ENCODE data around the gene GUSB. TPM values are rescaled to one million over a fixed set of nuclear protein-coding genes. Genes with fewer than 3 reads are reported as not detected.
"Not testable (repeated sequence)": the region's sequence is repeated elsewhere in the genome, so short reads cannot be mapped to it uniquely, and the experiment has no call there.

Gene GUSB
- total RNA-seq, 1 donor from 2014 or later, result 15.8 TPM

DNA sequence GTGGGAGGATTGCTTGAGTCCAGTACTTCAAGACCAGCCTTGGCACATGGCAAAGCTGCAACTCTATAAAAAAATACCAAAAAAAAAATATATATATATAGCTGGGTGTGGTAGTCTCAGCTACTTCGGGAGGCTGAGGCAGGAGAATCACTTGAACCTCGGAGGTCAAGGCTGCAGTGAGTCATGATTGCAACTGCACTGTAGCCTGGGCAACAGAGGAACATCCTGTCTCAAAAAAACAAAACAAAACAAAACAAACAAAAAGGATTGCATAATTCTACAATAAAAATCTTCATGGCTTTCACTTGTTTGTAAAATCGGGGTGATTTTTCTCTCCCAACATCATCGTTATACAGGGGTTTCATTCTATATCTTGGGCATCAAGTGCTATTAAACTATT lies 35.1 kb downstream of the GUSB start:
- intact Hi-C loops (cut with DNase I), result no loop called here
- no peak for DNase-seq (ENCODE audit: low spot score)

DNA sequence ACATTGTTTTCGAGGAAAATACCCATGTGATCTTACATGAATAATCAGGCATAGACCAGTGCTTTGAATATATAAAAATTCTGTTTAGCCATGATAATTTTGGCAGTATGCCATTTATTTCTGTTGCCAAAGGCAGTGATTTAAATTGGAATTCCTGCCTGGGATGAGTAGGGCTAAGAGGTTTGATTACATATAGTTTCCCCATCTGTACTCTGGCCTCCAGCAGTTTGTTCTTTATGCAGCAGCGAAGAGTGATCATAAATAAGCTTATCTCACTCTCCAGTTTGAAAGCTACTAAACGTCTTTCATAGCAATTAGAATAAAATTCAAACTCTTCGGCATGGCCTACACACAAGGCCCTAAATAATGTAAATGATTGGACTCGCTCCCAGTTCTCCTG lies 36.2 kb downstream of the GUSB start:
- intact Hi-C loops (cut with DNase I); DNase-seq (ENCODE audit: low spot score): not testable (repeated sequence)

DNA sequence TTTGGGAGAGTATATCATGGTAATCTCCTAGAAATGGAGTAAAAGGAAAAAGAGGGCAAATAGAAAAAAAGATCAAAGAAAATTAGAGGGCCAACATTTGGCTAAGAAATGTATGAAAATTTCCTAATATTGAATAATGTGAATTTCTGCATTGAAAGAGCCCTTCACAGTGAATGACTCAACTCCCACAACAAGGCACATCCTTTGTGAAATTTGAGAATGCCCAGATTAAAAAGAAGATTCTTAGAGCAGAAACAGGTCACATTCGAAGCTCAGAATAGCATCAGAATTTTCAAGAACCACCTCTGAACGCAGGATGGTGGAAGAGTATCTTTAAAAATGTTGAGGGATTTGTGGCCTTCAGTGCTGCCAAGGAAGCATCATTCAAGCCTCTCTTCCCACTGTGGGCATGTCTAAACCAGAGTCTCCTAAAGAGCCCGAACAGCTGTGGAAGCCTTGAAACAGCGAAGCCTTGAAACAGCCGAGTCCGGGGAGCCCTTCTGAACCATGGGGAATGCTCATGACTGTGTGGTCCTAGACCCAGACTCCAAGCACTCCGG lies 43.6 kb downstream of the GUSB start:
- no peak for DNase-seq (ENCODE audit: low spot score)
- intact Hi-C loops (cut with DNase I), result no loop called here

DNA sequence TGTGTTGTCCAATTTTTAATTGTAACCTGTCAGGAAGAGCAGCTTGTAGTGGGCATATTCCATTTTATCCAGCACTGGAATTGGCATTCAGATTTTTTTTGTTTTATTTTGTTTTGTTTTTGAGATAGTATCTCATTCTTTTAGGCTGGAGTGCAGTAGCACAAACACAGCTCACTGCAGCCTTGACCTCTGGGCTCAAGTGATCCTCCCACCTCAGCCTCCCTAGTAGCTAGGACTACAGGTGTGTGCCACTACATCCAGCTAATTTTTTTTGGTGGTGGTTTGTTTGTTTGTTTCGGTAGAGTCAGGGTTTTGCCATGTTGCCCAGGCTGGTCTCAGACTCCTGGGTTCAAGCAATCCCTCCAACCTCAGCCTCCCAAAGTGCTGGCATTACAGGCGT lies 44.7 kb downstream of the GUSB start:
- intact Hi-C loops (cut with DNase I), result no loop called here

DNA sequence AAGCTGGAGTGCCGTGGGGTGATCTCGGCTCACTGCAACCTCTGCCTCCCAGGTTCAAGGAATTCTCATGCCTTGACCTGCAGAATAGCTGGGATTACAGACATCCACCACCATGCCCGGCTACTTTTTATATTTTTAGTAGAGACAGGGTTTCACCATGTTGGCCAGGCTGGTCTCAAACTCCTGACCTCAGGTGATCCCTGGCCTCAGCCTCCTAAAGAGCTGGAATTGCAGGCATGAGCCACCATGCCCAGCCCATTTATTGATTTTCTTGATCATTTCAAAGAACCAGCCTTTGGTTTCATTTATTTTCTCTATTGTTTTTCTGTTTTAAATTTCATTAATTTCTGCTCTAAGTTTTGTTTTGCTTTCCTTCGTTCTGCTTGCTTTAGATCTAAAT lies 50.3 kb downstream of the GUSB start:
- intact Hi-C loops (cut with DNase I), result no loop called here
- no peak for DNase-seq (ENCODE audit: low spot score)

More for the DNA sequence above, 44.7 kb downstream of the GUSB start:
- no peak for DNase-seq (ENCODE audit: low spot score)

DNA sequence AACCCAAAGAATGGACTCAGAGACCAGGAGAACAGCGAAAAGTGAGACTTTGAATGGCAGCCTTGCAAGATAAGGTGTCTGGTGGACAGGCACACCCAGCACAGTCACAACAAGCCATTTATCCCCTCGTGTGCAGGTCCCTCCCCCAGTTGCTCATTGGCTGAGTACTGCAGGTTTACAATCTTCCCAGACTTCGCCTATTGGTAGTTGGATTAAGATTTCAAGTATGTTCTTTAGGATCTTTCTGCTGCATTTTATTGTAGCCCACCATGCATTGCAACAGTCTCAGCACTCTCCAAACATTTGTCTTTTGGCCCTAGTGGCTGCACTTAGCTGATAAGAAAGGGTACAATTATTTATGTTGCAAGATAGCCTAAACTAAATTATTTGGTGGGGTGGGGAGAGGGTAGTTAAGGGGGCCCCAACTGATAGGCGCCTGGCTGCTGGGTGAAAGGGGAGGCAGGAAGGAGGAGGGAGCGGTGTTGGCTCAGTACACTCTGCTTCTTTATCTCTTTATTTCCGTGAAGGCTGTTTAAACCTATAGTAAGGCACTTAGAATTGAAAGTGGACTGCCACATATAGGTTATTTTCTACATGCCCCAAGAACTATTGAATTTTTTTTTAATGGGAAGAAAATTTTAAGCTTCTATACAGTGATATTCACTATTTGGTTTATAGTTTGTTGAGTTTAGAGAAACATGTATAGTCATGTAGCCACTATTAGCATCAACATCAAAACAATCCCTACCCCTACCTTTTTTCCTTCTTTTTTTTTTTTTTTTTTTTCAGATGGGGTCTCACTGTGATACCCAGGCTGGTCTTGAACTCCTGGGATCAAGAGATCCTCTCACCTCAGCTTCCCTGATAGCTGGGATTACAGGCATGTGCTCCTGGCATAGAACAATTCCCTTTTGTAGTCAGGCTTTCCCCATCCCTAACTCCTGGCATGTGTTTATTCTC lies 54.2 kb downstream of the GUSB start:
- DNase-seq (ENCODE audit: low spot score), result no peak
- intact Hi-C loops (cut with DNase I), result no loop called here

DNA sequence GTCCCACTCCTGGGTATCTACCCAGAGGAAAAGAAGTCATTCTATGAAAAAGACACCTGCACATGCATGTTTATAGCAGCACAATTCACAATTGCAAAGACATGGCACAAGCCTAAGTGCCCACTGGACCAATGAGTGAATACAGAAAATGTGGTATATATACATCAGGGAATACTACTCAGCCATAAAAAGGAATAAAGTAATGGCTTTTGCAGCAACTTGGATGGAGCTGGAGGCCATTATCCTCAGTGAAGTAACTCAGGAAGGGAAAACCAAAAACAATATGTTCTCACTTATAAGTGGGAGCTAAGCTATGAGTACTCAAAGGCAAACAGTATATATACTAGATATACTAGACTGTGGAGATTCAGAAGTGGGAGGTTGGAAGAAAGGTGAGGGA lies 55.4 kb downstream of the GUSB start:
- no peak for DNase-seq (ENCODE audit: low spot score)
- intact Hi-C loops (cut with DNase I), result no loop called here

DNA sequence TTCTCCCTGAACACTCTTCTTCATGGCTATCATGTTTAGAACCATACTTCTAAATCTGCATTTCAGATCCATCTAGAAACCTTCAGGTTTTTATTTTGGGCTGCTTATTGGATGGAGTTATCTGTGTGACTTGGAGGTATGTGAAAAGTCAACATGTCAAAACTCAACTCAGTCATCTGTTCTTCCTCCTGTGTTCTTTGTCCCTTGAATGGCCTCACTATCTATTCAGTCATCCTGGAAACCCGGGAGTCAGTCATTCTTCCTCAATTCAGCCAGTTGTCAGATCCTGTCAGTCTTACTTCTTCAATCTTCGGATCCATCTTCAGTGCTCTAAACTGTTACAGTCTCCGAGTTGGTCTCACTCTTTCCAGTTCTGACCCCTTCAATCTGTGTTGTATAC lies 57.0 kb downstream of the GUSB start:
- DNase-seq (ENCODE audit: low spot score), result no peak
- intact Hi-C loops (cut with DNase I), result no loop called here

DNA sequence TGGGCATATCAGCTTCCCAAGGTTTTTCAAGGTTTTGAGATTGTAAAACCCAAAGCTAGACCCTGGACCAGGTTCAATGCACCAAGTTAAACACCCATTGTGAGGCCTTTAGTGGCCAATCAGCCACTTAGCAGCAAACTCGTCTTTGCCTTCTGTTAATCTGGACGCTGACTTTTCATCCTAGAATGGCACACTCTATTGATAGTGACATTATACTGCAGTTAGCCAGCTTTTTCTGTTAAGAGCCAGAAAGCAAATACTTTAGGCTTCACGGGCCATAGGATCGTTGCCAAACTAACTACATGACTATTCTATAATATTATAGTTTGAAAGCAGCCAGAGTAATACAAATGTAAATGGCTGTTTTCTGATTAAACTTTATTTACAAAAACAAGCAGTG lies 57.8 kb downstream of the GUSB start:
- intact Hi-C loops (cut with DNase I), result no loop called here
- DNase-seq (ENCODE audit: low spot score), result no peak

DNA sequence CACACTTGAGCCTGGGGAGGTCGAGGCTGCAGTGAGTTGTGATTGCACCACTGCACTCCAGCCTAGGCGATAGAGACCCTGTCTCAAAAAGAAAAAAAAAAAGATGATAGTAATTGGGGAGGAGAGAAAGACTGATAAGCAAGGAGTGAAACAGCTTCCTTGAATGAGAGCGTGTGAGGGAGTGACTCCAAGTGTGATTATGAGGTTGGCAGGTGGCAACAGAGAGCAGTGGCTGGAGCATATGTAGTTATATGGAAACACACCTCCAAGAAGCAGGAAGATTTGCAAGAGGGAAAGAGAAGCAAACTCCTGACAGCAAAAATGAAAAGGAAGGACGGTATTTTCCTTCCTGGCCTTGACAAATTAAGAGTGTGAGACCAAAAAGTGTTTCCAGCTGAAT lies 58.7 kb downstream of the GUSB start:
- intact Hi-C loops (cut with DNase I), result no loop called here
- no peak for DNase-seq (ENCODE audit: low spot score)

DNA sequence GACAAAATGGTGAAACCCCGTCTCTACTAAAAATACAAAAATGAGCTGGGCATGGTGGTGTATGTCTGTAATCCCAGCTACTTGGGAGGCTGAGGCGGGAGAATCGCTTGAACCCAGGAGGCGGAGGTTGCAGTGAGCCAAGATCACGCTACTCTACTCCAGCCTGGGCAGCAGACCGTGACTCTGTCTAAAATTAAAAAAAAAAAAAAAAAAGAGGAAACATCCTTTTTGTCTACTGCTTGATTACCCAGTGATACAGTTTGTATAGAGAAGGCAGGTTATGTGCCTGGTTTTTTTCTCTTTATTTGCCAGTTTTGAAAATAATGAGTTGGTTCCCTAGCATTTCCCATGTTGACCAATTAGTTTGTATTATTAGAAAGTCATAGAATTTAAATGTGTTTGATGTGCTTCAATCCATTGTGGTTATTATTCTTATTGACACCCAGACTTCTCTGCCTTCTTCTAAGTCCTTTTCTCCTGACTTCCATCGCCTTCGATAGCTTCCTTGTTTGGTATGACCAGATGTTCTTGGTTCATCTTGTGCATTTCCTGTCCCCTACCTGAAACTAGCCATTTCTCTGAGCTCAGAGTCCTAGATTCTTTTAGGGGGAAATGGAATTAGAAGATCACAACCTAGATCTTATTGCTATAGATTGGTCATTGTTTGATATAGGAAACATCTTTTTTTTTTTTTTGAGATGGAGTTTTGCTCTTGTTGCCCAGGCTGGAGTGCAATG lies 65.9 kb downstream of the GUSB start:
- no peak for DNase-seq (ENCODE audit: low spot score)
- intact Hi-C loops (cut with DNase I), result no loop called here

DNA sequence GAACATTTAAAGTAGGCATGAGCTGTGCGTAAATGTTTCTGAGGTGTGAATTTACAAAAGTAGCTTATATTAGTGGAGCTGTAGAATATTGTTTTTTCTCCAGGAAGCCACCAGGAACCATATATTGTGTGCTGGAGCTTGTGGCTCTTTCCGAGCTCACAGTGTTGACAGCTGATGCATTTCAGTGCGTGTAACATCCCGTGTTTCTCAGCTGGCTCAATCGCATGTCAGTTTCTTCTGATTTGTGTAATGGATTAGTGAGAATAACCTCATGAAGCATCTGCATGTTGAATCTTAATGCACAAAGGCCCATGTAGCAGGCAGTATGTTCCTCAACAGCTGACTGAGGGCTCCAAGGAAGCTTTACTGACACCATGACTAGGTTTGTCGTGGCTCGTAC lies 69.8 kb downstream of the GUSB start:
- no peak for DNase-seq (ENCODE audit: low spot score)
- intact Hi-C loops (cut with DNase I), result no loop called here

Other genes with a start within 250 kb of the GUSB start
- gene VKORC1L1, start 109.1 kb downstream of the GUSB start, total RNA-seq, result 18.7 TPM
- gene ASL, start 93.6 kb upstream of the GUSB start, total RNA-seq, result 11.7 TPM
- gene CRCP, start 132.6 kb upstream of the GUSB start, total RNA-seq, result 19.4 TPM
- 4.8 TPM for gene TPST1, start 223.1 kb upstream of the GUSB start, total RNA-seq